Common myeloid progenitor, CD34-positive (primary cell): Measurements from ENCODE around the gene SPATA12.

Experiments
- CTCF ChIA-PET: fragments of 350-600 bp; sonication (Branson Sonifier 250); formaldehyde crosslinking; loops from one replicate; lab custom pipeline; 2021; ENCODE audit warnings: antibody characterized with exemption; lab: Charles Lee
- POLR2A ChIA-PET: fragments of 350-600 bp; sonication (Branson Sonifier 250); formaldehyde crosslinking; loops from one replicate; lab custom pipeline; 2021; ENCODE audit warnings: antibody characterized with exemption; lab: Charles Lee
- DNase-seq, 3 donors: peaks; one replicate each; pipeline versions ENCODE4 v3.0.0 to v3.0.0-alpha.2; 2013
- H3K27ac ChIP-seq, 2 experiments: 1 replicate in 1 of 2; 2 replicates in 1 of 2; pipeline ENCODE4 v1.7.0; 2013; ENCODE audit warnings: inconsistent platforms in 2 of 2, low read length in 2 of 2, mild to moderate bottlenecking in 2 of 2, low read depth in 1 of 2, moderate library complexity in 1 of 2; ENCODE audit not compliant: severe bottlenecking in 2 of 2, insufficient read depth in 1 of 2, poor library complexity in 1 of 2
- H3K27me3 ChIP-seq, 5 experiments: replicated peaks in 2 of 5; 1 replicate in 3 of 5; 2 replicates in 2 of 5; pipeline versions ENCODE4 v1.6.1 to v1.7.0; 2013; ENCODE audit warnings: low read length in 4 of 5, mild to moderate bottlenecking in 2 of 5, moderate library complexity in 2 of 5, inconsistent platforms in 1 of 5; ENCODE audit not compliant: insufficient read depth in 5 of 5, control insufficient read depth in 4 of 5
- H3K36me3 ChIP-seq, 4 experiments: 1 replicate in 2 of 4; 2 replicates in 2 of 4; pipeline versions ENCODE4 v1.6.1 to v1.7.0; 2013; ENCODE audit warnings: low read length in 3 of 4, control low read depth in 1 of 4, mild to moderate bottlenecking in 1 of 4; ENCODE audit not compliant: control insufficient read depth in 4 of 4, insufficient read depth in 4 of 4
- H3K4me1 ChIP-seq, 4 experiments: 1 replicate in 3 of 4; 2 replicates in 1 of 4; pipeline versions ENCODE4 v1.6.1 to v1.7.1; 2013; ENCODE audit warnings: low read length in 3 of 4, mild to moderate bottlenecking in 3 of 4, control low read depth in 1 of 4, inconsistent platforms in 1 of 4, moderate library complexity in 1 of 4; ENCODE audit not compliant: control insufficient read depth in 4 of 4, insufficient read depth in 4 of 4; ENCODE audit errors: control extremely low read depth in 1 of 4
- H3K4me3 ChIP-seq, 7 experiments: 1 replicate in 4 of 7; 2 replicates in 3 of 7; pipeline versions ENCODE4 v1.5.1 to v1.7.0; 2013; ENCODE audit warnings: mild to moderate bottlenecking in 7 of 7, low read length in 6 of 7, moderate library complexity in 6 of 7, inconsistent platforms in 2 of 7, low read depth in 2 of 7, control low read depth in 1 of 7; ENCODE audit not compliant: insufficient read depth in 4 of 7, control insufficient read depth in 1 of 7; ENCODE audit errors: extremely low read depth in 1 of 7
- H3K9me3 ChIP-seq, 5 experiments: 1 replicate in 4 of 5; 2 replicates in 1 of 5; pipeline versions ENCODE4 v1.6.1 to v1.7.1; 2013; ENCODE audit warnings: low read length in 4 of 5, mild to moderate bottlenecking in 2 of 5, inconsistent platforms in 1 of 5, low read depth in 1 of 5, moderate library complexity in 1 of 5; ENCODE audit not compliant: control insufficient read depth in 4 of 5, insufficient read depth in 2 of 5; ENCODE audit errors: control extremely low read depth in 1 of 5
- WGBS: methylation state at CpG from one replicate; pipeline ENCODE4 v1.1.5; 2013; ENCODE audit not compliant: insufficient coverage; 5-methylcytosine and 5-hydroxymethylcytosine counted together

Gene SPATA12

GRCh38 chr3:57031631-57032541 is 28.6 kb upstream of the SPATA12 start:
- no peaks in the 10 kb centered on the region for H3K27me3 ChIP-seq
- H3K36me3 ChIP-seq = no peaks in the 10 kb centered on the region
- H3K27ac ChIP-seq = no peak overlapping the region
- 76% methylated on average over 5 of the region's 5 CpGs for WGBS
- no peaks in the 10 kb centered on the region for H3K9me3 ChIP-seq
- CTCF ChIA-PET = no interaction called here
- H3K4me3 ChIP-seq = no peak overlapping the region
- POLR2A ChIA-PET = no interaction called here
- peak in 2 of 3 donors; percentile 50 to 57 for DNase-seq
- H3K4me1 ChIP-seq = peaks cover 0 to 25% (median 6%) of the 10 kb centered on the region in 4 experiments

GRCh38 chr3:57036952-57037351 is 23.5 kb upstream of the SPATA12 start:
- DNase-seq = no peak
- Histone ChIP-seq H3K36me3 (no peaks in the 10 kb centered on the region), H3K27ac (no peak overlapping the region), H3K4me3 (no peak overlapping the region), H3K4me1 (peaks cover 0 to 6% (median 2%) of the 10 kb centered on the region in 4 experiments), H3K27me3 (no peaks in the 10 kb centered on the region), H3K9me3 (no peaks in the 10 kb centered on the region)
- WGBS = 93% methylated on average over 5 of the region's 5 CpGs
- POLR2A ChIA-PET = no interaction called here
- CTCF ChIA-PET = no interaction called here

- Histone ChIP-seq H3K27ac (no peak overlapping the region), H3K36me3 (no peaks in the 10 kb centered on the region), H3K9me3 (no peaks in the 10 kb centered on the region), H3K4me3 (no peak overlapping the region), H3K27me3 (no peaks in the 10 kb centered on the region), H3K4me1 (peaks cover 0 to 2% (median 0%) of the 10 kb centered on the region in 4 experiments)
- no peak for DNase-seq
- WGBS = 96% methylated on average over 5 of the region's 5 CpGs
- POLR2A ChIA-PET = no interaction called here
- CTCF ChIA-PET = interaction anchor here (1.0 kb wide), 1 partner anchor 42 kb away, joined by 4 read pairs; no protein-coding TSS in a partner anchor
Measured at GRCh38 chr3:57038466-57039164, 21.8 kb upstream of the SPATA12 start.

GRCh38 chr3:57041674-57042073 is 18.8 kb upstream of the SPATA12 start:
- Histone ChIP-seq H3K27ac (no peak overlapping the region), H3K36me3 (no peaks in the 10 kb centered on the region), H3K9me3 (no peaks in the 10 kb centered on the region), H3K27me3 (no peaks in the 10 kb centered on the region), H3K4me1 (no peaks in the 10 kb centered on the region), H3K4me3 (no peak overlapping the region)
- CTCF ChIA-PET = interaction anchor here (1.0 kb wide), 1 partner anchor 40 kb away, joined by 4 read pairs; no protein-coding TSS in a partner anchor
- WGBS = 92% methylated on average over 6 of the region's 6 CpGs
- DNase-seq = no peak
- POLR2A ChIA-PET = no interaction called here

- no peaks in the 10 kb centered on the region for H3K36me3 ChIP-seq
- no peaks in the 10 kb centered on the region for H3K9me3 ChIP-seq
- no peak overlapping the region for H3K4me3 ChIP-seq
- ChIA-PET CTCF (no interaction called here), POLR2A (no interaction called here)
- WGBS = no CpG with 5 or more reads among the region's 1 CpG
- H3K27ac ChIP-seq = no peak overlapping the region
- no peak for DNase-seq
- no peaks in the 10 kb centered on the region for H3K27me3 ChIP-seq
- peaks cover 0 to 10% (median 3%) of the 10 kb centered on the region in 4 experiments for H3K4me1 ChIP-seq
Measured at GRCh38 chr3:57043518-57043917, 16.9 kb upstream of the SPATA12 start.

GRCh38 chr3:57046101-57046765 is 14.2 kb upstream of the SPATA12 start:
- Histone ChIP-seq H3K36me3 (no peaks in the 10 kb centered on the region), H3K27me3 (no peaks in the 10 kb centered on the region), H3K4me3 (no peak overlapping the region), H3K27ac (no peak overlapping the region), H3K9me3 (no peaks in the 10 kb centered on the region), H3K4me1 (peaks cover 0 to 24% (median 10%) of the 10 kb centered on the region in 4 experiments)
- WGBS = 100% methylated on average over 6 of the region's 7 CpGs
- POLR2A ChIA-PET = interaction anchor here (0.6 to 0.8 kb wide), 2 partner anchors 20 to 128 kb away, joined by 3 read pairs; no protein-coding TSS in a partner anchor
- CTCF ChIA-PET = interaction anchor here (1.0 to 4.4 kb wide), 7 partner anchors 9 to 50 kb away, joined by 3 to 22 read pairs (median 4); no protein-coding TSS in a partner anchor
- DNase-seq = no peak
